GM19468 (cell line): ENCODE measurements around the gene ZFAND3.
"Not testable (repeated sequence)": the region's sequence is repeated elsewhere in the genome, so short reads cannot be mapped to it uniquely, and the experiment has no call there.

Experiments used
- ATAC-seq: cut with Tn5 transposase; IDR thresholded peaks from one replicate; pipeline ENCODE4 v1.9.1; 2021; ENCODE audit warnings: mild to moderate bottlenecking, moderate library complexity, moderate number of reproducible peaks; ENCODE audit not compliant: unreplicated experiment; ENCODE audit errors: extremely low read depth

Gene ZFAND3

DNA sequence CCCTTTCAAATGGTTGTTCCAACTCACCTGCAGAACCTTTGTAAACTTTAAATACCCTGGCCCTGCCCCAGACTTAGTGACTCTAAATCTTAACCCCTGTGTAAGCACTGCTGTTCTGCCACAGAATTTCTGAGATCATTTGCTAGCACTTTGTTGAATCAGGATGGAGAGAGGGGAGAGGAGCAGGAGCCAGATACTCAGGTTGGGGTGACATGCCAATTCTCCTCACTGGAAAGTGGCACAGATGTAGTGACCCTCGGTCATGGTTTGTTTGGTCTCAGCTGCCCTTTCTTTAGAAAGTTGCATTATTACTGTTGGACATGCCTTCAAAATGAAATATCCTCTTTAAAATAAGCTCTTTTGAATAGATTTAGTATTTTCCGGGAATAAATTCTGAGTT lies 168.0 kb downstream of the ZFAND3 start:
- no peak for ATAC-seq

DNA sequence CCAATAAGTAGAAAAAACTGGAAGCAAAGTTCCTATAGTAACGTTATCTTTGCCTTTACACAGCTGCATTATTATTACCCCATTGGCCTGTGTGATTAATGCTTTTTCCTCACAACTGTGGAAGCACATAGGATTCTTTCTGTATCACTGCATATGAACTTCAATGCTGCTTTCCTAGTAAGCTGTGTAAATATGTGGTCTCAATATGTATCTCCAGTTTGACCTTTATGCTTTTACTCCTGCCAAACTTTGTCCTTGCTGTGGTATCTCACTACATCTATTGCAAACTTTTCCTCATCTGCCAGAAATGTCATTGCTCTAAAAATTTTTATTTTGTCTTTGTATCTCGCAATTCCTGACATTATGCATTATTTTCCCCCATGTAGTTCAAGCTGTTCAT lies 168.6 kb downstream of the ZFAND3 start:
- ATAC-seq: no peak

DNA sequence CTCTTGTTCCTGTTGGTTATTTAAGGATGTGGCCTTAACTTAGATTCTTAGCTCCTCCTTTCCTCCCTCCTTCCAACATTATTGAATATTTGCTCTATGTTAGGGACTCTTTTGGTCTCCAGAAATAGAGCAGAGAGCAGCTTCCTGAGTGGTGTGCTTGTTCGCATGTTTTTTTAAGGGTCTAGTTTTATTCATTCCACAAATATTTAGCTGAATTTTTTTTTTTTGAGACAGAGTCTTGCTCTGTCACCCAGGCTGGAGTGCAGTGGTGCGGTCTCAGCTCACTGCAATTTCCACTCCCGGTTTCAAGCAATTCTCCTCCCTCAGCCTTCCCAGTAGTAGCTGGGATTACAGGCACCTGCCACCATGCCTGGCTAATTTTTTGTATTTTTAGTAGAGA lies 169.2 kb downstream of the ZFAND3 start:
- ATAC-seq: no peak

DNA sequence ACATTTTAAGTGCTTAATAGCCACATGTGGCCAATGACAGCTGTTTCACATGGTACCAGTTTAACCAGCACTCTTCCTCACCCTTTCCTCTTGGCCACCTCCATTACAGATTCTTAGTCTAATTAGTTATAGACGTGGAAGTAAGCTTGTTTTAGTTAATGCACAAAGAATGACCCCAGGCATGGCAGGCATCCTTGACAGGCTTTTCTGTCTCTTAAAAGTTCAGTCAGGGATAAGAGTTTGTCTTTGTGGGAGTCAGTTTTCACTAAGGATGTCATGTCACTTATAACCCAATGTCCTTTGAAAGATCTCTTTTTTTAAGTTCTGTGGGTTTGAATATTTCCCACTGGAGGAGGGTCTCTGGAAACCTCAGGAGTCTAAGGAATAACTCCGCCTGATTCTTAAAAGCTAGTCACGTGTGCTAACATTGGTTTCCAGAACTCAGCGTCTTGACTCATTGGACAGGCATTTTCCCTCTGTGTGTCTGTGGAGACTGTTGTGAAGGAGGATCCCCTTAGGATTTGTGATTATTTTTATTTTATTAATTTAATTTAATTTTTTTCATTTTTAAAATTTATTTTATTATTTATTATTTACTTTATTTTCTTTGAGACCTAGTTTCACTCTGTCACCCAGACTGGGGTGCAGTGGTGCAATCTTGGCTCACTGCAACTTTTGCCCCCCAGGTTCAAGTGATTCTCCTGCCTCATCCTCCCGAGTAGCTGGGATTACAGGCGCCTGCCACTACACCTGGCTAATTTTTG lies 171.4 kb downstream of the ZFAND3 start:
- ATAC-seq: no peak

DNA sequence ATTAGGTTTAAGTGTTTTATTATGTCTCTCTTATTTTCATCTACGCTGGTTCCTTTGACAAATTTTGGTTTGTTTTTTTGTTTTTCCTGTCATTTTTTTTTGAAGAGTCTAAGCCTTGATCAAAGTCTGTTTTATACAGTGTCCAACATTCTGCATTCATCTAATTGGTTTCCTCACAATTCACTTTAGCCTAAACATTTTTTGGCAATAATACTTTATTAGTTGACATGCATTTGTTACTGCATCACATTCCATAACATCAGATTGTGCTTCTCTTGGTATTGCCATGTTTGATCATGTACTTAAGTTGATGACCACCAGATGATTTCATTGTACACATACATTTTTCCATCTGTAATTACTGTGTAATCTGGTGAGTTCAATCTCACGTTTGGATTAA lies 173.2 kb downstream of the ZFAND3 start:
- no peak for ATAC-seq

DNA sequence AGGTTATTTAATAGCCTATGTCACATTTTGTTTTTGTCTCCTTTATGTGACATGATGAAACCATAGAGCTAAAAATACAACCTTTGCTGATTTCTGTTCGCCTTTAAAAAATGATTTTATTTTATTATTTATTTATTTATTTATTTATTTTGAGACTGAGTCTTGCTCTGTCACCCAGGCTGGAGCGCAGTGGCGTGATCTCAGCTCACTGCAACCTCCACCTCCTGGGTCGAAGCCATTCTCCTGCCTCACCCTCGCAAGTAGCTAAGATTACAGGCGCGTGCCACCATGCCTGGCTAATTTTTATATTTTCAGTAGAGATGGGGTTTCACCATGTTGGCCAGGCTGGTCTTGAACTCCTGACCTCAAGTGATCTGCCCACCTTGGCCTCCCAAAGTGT lies 173.7 kb downstream of the ZFAND3 start:
- not testable (repeated sequence) for ATAC-seq

DNA sequence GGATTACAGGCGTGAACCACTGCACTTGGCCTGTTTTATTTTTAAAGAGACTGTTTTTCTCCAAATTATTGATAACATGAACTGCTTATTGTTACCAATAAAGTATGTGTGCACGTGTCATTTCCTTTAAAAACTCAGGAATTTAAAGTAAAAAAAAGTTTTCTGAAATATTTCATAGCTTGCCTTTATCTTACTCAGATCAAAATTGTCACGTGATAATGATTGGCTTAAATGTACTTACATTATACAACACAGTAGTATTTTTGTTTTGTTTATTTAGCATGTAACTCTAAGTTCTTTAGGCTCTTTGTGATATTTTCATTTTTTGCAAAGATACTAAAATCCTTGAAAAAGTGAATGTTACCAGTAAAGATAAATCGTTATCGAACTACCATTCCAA lies 174.1 kb downstream of the ZFAND3 start:
- no peak for ATAC-seq

DNA sequence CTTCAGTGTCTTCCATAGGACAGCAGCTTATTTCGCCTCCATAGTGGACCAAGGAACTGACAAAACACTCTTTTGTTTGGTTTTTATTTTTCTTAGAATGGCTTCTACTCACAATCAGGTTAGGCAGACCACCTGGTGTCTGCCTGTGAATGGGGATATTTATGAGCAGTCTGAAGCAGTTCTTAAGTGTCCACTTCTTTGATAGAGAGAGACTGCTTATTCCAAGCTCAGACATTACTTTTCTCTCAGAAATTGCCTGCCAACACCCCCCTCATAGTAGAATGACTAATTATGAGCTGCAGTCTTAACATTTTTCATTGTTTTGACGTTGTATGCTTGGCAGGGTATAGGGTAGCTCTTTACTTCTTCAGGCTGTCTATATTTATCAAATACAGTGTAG lies 174.7 kb downstream of the ZFAND3 start:
- no peak for ATAC-seq

DNA sequence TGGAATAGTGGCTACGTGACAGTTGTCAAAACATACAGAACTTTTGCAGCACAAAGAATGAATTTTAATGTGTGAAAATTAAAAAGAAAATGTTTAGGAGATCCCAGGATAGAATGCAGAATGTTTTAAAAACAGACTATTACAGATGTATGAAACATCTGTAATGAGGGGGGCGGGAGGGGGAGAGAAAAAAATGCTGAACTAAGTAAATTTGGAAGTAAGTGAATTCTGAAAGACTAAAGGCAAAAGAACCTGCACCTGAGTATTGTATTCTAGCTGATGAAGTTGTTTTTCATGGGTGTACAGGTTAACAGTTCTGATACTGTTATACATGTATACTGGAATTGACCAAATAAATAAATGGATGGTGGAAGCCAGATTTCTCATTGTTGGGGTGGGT lies 178.8 kb downstream of the ZFAND3 start:
- no peak for ATAC-seq

DNA sequence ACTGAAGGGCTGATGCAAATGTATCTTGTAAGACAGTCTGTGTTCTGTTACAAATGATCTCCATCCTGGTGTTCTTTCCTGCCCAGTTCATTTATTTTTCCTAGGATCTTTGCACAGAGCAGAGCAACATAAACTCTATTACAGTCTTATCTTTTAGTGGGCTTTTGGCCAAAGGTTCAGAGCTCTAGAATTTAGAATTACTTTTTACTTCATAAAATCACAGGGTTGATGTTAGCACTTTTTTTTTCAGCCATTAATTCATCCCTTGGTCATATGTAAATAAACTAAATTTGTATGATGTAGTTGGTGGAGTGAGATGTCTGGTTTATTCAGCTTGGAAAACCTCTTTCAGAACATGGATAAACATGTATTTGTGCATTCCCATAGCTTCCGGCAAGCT lies 181.9 kb downstream of the ZFAND3 start:
- no peak for ATAC-seq

DNA sequence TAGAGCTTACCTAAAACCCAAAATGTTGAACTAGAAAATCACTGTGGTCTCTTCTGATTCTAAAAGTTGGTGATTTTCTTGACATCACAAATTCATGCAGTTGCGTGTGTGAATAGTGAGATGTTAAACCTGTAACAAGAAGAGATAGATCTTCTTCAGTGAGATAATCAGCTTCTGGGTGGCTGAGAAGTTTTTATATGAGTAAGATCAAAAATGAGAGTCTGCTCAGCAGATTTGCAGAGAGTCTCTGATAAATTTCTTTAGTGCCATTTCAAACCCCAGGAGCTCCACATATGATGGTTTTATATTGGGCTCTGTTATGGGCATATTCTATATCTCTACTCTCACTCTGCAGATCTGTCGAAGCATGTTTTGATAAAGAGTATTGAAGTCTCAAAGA lies 185.4 kb downstream of the ZFAND3 start:
- ATAC-seq: no peak

DNA sequence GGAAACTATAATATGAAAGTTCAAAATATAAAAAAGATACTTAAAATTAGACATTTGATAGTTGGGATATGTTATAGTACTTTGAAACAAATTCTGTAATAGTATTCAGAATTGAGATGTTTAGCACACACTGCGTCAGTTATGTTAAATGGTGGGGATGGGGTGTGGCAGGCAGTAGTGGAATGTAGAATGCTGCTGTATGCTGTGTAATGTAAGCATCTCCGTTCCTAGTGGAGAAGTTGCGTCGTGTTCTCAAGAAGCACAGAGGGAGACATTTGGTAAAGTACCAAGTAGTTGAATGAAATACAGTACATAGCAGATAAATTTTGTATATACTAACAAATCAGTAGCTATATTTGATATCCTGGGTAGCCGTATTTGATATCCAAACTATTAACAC lies 192.4 kb downstream of the ZFAND3 start:
- ATAC-seq: no peak

DNA sequence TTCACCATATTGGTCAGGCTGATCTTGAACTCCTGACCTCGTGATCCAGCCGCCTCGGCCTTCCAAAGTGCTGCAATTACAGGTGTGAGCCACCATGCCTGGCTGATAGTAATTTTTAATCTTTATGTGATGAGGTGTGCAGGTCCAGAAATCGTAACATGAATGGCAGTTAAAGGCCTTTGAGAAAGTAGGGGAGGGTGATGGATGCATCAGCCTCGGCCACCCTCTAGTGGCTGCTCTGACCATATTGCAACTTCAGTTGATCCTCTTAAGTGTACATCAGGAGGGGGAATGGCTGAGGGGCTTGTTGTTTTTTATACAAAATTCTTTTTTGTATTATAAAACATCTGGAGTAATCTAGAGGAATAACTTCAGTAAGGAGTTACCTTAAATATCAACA lies 193.0 kb downstream of the ZFAND3 start:
- no peak for ATAC-seq

DNA sequence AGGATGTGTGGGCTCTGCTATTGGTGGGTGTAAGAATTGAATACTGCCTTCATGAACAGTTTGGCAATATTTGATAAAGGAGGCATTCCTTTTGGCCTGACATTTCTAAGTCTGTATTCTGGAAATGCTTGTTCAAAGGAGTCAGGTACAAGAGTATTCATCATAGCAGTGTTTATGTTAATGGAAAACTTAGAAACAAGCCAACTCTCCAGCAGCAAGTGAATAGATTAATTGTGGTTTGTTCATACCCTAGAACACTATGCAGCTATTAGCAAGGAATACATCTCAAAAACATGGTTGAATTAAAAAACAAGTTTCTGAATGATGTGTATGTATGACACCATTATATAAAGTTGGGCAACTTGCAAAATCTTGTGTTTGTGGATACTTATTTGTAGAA lies 195.8 kb downstream of the ZFAND3 start:
- no peak for ATAC-seq

DNA sequence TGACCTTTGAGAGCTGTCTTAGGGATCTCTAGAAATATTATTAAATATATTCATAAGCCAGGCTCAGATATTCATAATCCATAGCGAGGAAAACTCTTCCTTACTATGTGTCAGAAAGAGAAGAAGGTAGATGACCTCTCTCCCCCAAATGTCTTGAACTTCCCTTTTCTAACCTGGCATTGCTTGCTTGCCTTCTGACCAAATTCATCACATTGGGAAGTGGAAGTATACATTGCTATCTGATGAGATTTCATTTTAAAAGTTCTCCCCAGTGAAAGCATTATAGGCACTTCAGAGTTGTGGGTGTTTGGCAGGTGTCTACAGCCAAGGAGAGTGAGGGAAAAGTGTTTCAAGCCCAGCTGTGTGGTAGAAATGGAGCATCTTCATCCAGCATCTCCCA lies 197.3 kb downstream of the ZFAND3 start:
- ATAC-seq: no peak

DNA sequence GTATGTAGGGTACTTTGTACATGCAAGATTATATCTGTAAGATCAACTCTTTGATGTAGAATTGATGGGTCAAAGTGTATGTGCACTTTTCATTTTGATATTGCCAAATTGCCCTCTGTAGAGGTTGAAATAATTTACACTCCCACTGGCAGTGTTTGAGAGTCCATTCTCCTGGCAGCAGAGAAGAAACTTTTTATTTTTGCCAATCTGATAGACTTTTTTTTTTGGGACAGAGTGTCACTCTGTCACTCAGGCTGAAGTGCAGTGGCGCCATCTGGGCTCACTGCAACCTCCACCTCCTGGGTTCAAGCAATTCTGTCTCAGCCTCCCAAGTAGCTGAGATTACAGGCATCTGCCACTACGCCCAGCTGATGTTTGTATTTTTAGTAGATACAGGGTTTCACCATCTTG lies 199.2 kb downstream of the ZFAND3 start:
- no peak for ATAC-seq

DNA sequence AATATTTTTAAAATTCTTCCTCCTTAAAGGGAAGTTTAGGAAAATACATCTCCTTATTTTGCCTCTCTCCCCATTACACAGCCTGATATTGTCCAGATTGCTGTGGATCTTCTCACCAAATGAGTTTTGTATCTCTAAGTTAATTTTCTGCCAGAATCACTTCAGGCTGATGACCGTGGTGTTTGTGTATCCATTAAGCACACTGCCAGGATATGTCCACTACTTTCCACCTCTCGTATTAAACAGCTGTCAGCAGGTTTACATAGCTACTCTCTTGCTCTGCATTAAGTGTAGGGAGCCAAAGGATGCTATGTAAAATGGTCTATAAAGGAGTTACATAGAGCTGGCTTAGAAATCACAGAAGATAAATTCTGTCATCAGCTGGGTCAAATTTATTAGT lies 201.1 kb downstream of the ZFAND3 start:
- ATAC-seq: no peak

DNA sequence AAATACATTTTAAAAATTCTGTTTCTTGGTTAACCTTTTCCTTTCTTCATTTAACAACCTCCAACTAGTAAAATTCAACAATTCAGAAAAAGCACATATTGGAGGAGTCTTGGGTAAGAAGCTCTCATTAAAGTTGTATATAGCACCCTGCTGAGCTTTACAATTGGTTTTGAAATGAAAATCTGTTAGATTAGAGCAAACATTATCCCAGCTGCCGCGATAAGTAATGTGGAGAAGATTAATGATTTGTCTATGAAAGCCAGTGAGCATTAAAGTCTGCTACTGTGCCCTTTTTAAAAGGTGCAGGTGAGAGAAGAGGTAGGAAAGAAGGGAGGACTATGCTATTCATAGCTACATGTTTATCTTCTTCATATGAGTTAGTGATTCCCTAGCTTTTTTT lies 201.5 kb downstream of the ZFAND3 start:
- no peak for ATAC-seq

DNA sequence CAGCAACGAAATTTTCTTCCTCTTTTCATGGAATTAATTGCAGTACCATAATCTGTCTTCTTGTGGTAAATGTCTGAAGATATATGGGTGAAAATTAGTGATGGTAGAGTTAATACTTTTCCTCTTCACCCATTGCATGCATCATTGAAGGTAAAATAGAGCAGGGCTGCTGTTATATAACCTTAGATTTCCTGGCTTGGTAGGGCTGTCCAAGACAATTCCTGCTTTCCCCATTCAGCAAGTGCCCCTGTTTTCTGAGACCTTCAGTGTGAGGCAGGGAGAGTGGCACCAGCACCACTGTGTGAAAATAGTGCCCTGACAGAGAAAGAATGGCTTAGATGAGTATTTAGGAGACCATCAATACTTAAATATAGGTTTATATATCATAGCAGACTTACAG lies 202.0 kb downstream of the ZFAND3 start:
- ATAC-seq: no peak

DNA sequence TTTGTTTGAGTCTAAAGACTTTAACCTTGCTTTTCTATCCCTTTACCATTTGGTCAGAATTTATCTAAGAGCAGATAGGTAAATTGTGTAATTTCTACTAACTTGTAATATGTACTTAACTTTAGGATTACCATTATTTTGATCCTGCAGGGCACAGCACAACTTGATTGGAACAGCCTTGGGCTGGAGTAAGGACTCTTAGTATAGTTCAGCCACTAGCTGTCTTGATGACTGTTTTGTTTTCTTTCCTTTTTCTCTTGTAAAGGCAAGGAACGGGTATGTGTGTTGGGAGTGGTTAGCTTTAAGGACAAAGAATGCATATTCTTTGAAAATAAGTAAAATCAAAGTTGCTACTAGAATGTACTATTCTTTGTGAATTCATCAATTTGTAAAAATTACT lies 203.2 kb downstream of the ZFAND3 start:
- ATAC-seq: no peak

DNA sequence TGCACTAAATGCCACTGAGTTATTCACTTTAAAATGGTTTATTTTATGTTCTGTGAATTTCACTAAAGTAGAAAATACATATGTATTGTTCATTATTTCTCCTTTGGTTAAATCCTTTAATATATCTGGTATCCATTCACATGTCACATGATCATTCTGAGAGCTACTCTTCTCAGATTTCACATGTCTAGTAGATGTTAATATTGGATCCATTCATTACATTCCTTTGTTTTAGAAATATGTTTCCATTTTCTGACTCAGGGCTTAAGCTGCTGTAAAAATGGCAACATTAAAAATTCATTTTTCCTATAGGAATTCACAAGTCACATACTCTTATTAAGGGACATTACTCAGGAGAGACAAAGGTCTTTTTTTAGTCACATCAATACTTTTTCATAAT lies 205.4 kb downstream of the ZFAND3 start:
- no peak for ATAC-seq

DNA sequence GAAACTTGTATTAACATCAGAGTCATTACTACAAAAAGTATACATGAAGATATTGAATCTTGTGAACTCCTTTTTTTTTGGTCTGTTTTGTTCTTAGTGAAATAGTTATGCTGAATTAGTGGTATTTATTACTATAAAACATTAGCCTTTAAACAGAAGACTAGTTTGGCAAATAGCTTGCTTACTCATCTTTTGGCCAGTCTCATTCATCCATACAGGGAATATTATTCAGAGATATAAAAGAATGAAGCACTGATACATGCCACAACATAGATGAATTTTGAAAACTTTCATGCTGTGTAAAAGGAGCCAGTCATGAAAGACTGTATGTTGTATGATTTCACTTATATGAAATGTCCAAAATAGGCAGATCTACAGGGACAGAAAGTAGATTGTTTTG lies 205.9 kb downstream of the ZFAND3 start:
- ATAC-seq: no peak
